GM18951 (cell line): Measurements from ENCODE around the gene C6orf89.

Source experiments
- POLR2A ChIP-seq: IDR thresholded peaks from 4 replicates; pipeline ENCODE4 v1.6.1; 2011; ENCODE audit warnings: mild to moderate bottlenecking; ENCODE audit not compliant: insufficient read length, insufficient read depth; ENCODE audit errors: extremely low read depth
- in situ Hi-C: fragments of 300-500 bp; cut with MboI; formaldehyde crosslinking; loops from one replicate; pipeline ENCODE4 v1.12.0; 2022; ENCODE audit warnings: low sequenced_read_pairs, mixed read lengths, inconsistent platforms; ENCODE audit not compliant: unreplicated experiment

C6orf89 gene

DNA sequence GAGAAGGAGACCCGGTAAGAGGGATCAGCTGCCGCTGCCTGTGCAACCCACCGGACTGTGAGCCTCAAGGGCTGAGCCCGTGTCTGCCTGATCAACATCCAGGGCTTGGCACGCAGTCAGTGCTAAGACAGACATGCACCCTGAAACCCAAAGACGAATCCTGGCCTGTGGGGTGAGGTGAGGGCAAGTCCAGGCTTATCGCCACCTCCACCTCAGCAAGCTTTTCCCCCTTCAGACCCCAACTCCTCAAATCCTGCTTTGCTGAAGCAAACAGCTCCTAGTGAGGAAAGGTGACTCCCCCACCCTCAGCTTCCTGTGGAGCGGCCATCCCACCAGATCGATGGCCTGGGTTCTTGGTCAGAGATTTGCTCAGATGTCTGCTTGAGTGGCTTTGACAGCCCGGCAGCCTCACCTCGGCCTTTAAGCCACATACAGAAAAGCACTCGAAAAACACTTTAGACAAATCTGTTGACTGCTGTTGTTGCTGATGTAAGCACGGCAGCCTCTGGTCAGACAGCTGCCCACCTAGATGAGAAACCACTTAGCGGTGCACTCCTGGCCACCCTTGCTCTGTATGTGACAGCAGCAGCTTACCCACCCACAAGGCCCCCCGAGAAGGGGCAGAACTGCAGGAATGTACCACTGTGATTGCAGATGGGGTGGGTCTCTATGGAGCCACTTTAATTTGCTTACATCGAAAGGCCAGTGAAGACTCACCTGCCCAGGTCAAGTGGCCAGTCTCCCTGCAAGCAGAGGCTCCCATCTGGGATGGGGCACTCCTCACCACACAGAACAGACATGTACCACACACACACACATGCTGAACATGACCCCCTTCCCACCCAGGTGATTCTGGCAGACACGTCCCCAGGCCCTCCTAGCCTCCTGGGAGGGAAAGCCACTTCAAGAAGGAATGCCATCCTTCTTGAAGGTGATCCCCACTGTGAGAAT, 85.4 kb downstream of the C6orf89 start:
- in situ Hi-C loops, result no loop called here
- no peak for TF ChIP-seq POLR2A

DNA sequence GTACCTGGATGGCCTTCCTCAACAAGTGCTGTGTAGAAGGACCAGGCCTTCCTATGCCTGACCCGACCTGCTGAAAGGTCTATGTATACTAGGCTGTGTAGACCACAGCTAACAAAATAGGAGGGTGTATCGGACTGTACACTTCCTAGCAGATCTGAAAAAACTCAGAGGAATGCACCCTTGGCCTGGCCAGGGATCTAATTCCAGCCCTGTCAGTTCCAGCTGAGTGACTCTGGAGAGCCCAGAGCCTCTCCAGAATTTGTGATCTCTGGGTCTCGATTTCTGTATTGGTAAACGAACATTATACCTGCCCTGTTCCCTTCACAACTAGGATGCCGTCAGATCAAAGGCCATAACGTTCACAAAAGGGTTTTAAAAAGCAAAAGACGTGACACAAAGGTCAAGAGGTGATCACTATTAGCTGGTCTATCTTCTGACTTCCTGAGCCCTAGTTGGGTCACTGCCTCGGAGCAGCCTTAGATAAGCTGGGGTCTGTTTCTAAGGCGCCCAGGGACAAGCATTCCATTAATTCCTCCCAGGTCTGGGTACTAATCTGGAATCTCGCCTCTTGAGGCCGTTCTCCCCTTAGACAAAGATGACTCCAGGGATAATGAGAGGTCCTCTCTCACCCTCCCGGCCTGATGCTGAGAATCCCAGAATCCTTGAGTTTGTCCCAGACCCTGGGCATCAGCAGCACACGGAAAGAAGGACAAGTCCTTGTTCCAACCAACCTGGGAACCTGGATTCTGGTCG, 86.3 kb downstream of the C6orf89 start:
- in situ Hi-C loops, result no loop called here
- TF ChIP-seq POLR2A, result no peak

DNA sequence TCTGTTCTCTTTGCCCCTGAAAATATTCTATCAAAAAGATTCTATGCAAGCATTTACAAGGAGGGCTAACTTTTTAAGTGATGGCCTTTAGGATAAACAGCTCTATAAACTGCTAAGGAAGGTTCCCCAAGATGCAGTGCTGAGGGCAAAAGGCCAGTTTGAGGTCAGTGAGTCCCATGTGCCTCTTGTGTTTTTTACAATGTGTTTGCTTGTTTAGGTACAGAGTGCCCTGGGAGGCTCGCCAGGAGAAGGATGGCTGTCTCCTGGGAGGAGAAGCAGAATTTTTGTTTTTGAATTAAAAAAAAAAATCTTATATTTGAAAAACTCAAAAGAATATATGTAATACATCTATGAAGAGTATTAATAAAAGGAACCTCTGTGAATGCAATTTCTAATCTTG, 87.4 kb downstream of the C6orf89 start:
- in situ Hi-C loops, result no loop called here

DNA sequence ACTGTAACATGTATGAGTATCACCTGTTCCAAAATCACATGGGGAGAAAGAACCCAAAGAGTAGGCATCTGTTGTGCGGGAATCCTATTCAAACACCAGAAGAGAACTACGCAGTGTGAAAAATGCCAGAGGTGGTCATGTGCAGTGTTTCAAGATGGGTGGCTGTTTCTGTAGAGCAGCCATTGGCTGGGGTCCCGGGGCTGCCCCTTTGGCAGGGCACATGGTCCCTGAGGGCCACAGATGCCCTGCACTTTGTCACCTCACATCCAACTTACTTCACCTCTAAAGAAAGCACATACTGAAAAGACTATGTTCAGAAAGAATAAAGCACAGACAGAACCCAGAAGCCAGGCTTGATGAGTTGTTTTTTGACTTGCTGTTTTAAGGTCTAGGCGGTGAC, 87.9 kb downstream of the C6orf89 start:
- in situ Hi-C loops, result no loop called here
- no peak for TF ChIP-seq POLR2A

More for the DNA sequence above, 87.4 kb downstream of the C6orf89 start:
- no peak for TF ChIP-seq POLR2A

DNA sequence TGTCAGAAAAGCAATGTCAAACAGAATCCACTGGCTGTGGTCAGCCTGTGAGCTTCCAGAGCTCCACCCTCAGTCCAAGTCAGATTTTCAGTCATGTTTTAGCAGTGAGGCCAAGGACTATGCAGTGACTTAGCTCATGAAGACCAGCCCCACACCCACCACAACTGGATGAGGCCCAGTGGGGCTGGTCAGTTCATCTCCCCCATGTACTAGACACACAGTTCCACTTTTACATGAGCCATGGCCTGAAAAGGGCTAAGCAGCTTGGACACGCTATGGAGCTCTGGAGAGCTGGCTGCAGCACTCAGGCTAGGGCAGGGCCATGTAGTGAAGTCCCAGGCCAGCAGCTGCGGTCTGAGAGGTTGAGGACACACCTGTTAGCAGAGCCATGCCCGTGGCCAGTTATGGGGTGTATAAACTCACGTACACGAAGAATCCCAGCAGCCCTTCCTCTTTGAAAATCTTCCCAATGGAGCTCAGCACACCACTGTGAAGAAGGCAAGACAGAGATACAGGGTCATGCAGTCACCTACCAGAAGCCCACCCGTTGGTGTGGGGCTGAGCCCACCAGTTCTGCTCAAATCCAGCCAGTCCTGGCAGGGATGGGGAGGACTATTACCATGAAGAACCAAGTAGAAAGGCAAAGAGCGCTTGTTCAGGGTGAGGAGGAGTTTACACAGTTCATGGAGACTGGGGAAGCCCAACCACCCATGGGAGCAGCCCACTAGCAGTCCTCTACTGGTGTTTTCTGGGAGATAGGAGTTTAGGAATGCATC, 89.7 kb downstream of the C6orf89 start:
- no peak for TF ChIP-seq POLR2A
- in situ Hi-C loops, result loop anchor here (25.0 kb wide), 1 partner anchor 363 kb away; no protein-coding TSS in a partner anchor

DNA sequence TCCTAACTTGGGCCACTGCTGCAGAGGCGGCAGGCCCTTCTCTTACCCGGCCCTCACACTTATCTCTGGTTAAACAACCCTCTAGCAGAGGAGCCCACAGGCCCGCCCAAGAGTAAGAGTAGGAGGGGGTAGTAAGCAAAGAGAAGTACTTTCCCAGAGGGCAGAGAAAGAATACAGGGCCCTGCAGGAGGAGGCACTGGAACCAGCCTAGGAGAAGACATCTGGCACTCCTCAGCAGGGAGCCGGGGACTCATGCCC, 90.2 kb downstream of the C6orf89 start:
- in situ Hi-C loops, result loop anchor here (25.0 kb wide), 1 partner anchor 364 kb away; no protein-coding TSS in a partner anchor

DNA sequence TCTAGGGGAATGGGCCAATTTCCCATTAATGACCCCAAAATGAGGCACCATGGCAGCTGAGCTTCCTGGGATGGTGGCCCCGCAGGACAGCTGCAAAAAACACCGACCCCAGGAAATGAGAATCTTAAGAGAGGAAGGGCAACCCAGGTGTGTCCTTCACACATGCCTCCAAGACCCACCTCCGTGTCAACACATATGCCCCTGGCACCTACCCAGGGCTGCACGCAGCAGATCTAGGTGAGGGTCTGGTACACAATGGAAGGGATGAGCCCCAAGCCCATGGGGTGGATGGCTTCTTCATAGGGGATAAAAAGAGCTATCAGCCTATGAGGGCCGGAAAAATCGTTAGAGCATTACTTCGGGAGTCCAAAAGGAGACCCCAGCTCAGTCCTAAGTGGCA, 90.8 kb downstream of the C6orf89 start:
- in situ Hi-C loops, result loop anchor here (25.0 kb wide), 1 partner anchor 364 kb away; no protein-coding TSS in a partner anchor
- no peak for TF ChIP-seq POLR2A

More for the DNA sequence above, 90.2 kb downstream of the C6orf89 start:
- no peak for TF ChIP-seq POLR2A

DNA sequence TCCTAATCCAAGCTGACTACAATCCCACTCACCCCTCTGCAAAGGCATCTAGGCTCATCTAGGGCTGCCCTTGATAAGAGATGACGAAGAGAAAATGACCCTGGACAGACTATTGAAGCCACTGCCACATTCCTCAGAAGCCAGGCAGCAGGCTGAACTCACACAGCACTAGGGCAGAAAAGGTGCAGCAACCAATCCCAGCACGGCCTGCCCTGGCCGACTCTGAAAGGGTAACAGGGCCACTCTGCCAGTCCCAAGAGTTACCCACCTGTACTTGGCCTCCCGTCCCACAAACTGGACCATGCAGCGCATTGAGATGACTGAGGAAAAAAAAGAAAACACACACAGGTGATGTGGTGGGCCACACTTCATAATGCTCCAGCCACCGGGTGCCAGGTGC, 91.2 kb downstream of the C6orf89 start:
- no peak for TF ChIP-seq POLR2A
- in situ Hi-C loops, result loop anchor here (25.0 kb wide), 1 partner anchor 365 kb away; no protein-coding TSS in a partner anchor

DNA sequence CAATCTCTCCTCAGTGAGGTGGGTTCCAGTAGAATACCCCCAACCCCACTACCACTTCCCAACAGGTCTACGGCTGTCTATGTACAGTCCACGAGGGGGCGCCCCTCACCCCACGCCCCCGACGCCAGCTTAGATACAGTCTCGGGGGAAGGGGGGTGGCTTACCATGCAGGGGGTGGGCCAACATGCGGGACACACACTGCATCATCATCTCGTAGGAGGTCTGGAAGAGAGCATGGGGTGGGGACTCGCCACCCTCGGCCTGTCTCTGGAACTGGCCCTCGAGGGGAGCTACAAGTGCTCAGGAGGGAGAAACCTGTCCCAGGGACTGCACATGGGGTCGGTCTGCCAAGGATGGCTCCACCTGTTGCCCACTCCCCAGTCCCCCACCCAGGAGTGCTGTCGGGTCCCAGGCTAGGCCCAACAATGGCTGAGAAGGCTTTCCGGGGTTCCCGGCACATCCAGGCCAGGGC, 91.8 kb downstream of the C6orf89 start:
- no peak for TF ChIP-seq POLR2A
- in situ Hi-C loops, result loop anchor here (25.0 kb wide), 1 partner anchor 365 kb away; no protein-coding TSS in a partner anchor
